ENCODE results near the gene GLIS1. TPM values are rescaled to one million over a fixed set of nuclear protein-coding genes. Genes with fewer than 3 reads are reported as not detected.

Gene GLIS1
- total RNA-seq, 1 experiment from 2014 or later: 0.24 TPM

GRCh38 chr1:53766194-53766742 lies 27.3 kb upstream of the GLIS1 start:
- H3K36me3 Mint-ChIP-seq: peaks cover 25% of the 10 kb centered on the region
- H3K9me3 Mint-ChIP-seq: no peaks in the 10 kb centered on the region
- no peaks in the 10 kb centered on the region for H3K4me1 Mint-ChIP-seq
- TF ChIP-seq E2F1 (CRISPR knock-in tag; IDR thresholded peaks at IDR 0.05) (no peak), HMGA2 (CRISPR knock-in tag; IDR thresholded peaks at IDR 0.05) (no peak), ATF1 (CRISPR knock-in tag; IDR thresholded peaks at IDR 0.05) (no peak), ZBTB21 (CRISPR knock-in tag; IDR thresholded peaks at IDR 0.05; ENCODE audit: borderline replicate concordance) (no peak), FOXK1 (CRISPR knock-in tag; IDR thresholded peaks at IDR 0.05) (no peak), MAX (CRISPR knock-in tag; IDR thresholded peaks at IDR 0.05) (no peak), ETV6 (CRISPR knock-in tag; IDR thresholded peaks at IDR 0.05) (no peak), ZNF219 (CRISPR knock-in tag; IDR thresholded peaks at IDR 0.05; ENCODE audit: borderline replicate concordance) (no peak)
- TF ChIP-seq, protein P1, sequence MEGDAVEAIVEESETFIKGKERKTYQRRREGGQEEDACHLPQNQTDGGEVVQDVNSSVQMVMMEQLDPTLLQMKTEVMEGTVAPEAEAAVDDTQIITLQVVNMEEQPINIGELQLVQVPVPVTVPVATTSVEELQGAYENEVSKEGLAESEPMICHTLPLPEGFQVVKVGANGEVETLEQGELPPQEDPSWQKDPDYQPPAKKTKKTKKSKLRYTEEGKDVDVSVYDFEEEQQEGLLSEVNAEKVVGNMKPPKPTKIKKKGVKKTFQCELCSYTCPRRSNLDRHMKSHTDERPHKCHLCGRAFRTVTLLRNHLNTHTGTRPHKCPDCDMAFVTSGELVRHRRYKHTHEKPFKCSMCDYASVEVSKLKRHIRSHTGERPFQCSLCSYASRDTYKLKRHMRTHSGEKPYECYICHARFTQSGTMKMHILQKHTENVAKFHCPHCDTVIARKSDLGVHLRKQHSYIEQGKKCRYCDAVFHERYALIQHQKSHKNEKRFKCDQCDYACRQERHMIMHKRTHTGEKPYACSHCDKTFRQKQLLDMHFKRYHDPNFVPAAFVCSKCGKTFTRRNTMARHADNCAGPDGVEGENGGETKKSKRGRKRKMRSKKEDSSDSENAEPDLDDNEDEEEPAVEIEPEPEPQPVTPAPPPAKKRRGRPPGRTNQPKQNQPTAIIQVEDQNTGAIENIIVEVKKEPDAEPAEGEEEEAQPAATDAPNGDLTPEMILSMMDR (IDR thresholded peaks at IDR 0.05): no peak
- TF ChIP-seq, protein P2, sequence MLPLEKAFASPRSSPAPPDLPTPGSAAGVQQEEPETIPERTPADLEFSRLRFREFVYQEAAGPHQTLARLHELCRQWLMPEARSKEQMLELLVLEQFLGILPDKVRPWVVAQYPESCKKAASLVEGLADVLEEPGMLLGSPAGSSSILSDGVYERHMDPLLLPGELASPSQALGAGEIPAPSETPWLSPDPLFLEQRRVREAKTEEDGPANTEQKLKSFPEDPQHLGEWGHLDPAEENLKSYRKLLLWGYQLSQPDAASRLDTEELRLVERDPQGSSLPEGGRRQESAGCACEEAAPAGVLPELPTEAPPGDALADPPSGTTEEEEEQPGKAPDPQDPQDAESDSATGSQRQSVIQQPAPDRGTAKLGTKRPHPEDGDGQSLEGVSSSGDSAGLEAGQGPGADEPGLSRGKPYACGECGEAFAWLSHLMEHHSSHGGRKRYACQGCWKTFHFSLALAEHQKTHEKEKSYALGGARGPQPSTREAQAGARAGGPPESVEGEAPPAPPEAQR (CRISPR knock-in tag; IDR thresholded peaks at IDR 0.05): no peak
- TF ChIP-seq, protein P3, sequence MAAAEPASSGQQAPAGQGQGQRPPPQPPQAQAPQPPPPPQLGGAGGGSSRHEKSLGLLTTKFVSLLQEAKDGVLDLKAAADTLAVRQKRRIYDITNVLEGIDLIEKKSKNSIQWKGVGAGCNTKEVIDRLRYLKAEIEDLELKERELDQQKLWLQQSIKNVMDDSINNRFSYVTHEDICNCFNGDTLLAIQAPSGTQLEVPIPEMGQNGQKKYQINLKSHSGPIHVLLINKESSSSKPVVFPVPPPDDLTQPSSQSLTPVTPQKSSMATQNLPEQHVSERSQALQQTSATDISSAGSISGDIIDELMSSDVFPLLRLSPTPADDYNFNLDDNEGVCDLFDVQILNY (CRISPR knock-in tag; IDR thresholded peaks at IDR 0.05): no peak
- TF ChIP-seq, protein P4, sequence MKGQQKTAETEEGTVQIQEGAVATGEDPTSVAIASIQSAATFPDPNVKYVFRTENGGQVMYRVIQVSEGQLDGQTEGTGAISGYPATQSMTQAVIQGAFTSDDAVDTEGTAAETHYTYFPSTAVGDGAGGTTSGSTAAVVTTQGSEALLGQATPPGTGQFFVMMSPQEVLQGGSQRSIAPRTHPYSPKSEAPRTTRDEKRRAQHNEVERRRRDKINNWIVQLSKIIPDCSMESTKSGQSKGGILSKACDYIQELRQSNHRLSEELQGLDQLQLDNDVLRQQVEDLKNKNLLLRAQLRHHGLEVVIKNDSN (CRISPR knock-in tag; IDR thresholded peaks at IDR 0.05): no peak
- no peak overlapping the region for H3K27ac Mint-ChIP-seq
- DNase-seq (ENCODE audit: low spot score): no peak
- ATAC-seq: no peak
- POLR2A ChIA-PET: no interaction called here
- no peaks in the 10 kb centered on the region for H3K27me3 Mint-ChIP-seq (ENCODE audit: low read depth)
- no peak overlapping the region for H3K4me3 Mint-ChIP-seq
- CTCF ChIA-PET: no interaction called here

GRCh38 chr1:53765657-53766056 lies 26.7 kb upstream of the GLIS1 start:
- no peak for ATAC-seq
- TF ChIP-seq SP1 (CRISPR knock-in tag; conservative IDR thresholded peaks at IDR 0.05): no peak
- TF ChIP-seq SOX15 (CRISPR knock-in tag; IDR thresholded peaks at IDR 0.05): no peak
- no peak for TF ChIP-seq ZNF219 (CRISPR knock-in tag; IDR thresholded peaks at IDR 0.05; ENCODE audit: borderline replicate concordance)
- TF ChIP-seq ZNF317 (CRISPR knock-in tag; IDR thresholded peaks at IDR 0.05; ENCODE audit: borderline replicate concordance, low read depth): no peak
- no peak for TF ChIP-seq ZNF512 (CRISPR knock-in tag; IDR thresholded peaks at IDR 0.05; ENCODE audit: borderline replicate concordance)
- no peak for TF ChIP-seq ZBTB21 (CRISPR knock-in tag; IDR thresholded peaks at IDR 0.05; ENCODE audit: borderline replicate concordance)
- TF ChIP-seq HMGA2 (CRISPR knock-in tag; IDR thresholded peaks at IDR 0.05): no peak
- TF ChIP-seq, protein P1 (IDR thresholded peaks at IDR 0.05): no peak
- TF ChIP-seq RORB (CRISPR knock-in tag; IDR thresholded peaks at IDR 0.05): no peak
- TF ChIP-seq SMAD3 (CRISPR knock-in tag; IDR thresholded peaks at IDR 0.05; ENCODE audit: borderline replicate concordance): no peak
- TF ChIP-seq, protein P5, sequence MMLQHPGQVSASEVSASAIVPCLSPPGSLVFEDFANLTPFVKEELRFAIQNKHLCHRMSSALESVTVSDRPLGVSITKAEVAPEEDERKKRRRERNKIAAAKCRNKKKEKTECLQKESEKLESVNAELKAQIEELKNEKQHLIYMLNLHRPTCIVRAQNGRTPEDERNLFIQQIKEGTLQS (CRISPR knock-in tag; conservative IDR thresholded peaks at IDR 0.05): no peak
- TF ChIP-seq PRRX2 (CRISPR knock-in tag; IDR thresholded peaks at IDR 0.05): no peak
- no peaks in the 10 kb centered on the region for H3K4me1 Mint-ChIP-seq
- H3K4me3 Mint-ChIP-seq: no peak overlapping the region
- CTCF ChIA-PET: interaction anchor here (2.2 kb wide), 1 partner anchor 46 kb away, joined by 6 read pairs; no protein-coding TSS in a partner anchor
- no peak for DNase-seq (ENCODE audit: low spot score)
- H3K9me3 Mint-ChIP-seq: no peaks in the 10 kb centered on the region
- no peaks in the 10 kb centered on the region for H3K27me3 Mint-ChIP-seq (ENCODE audit: low read depth)
- H3K27ac Mint-ChIP-seq: no peak overlapping the region
- POLR2A ChIA-PET: no interaction called here
- peaks cover 20% of the 10 kb centered on the region; the same call in 1 of the 2 replicates for H3K36me3 Mint-ChIP-seq
